HG03039 (cell line): Measurements from ENCODE around the gene RETREG1.
"Not testable (repeated sequence)": the region's sequence is repeated elsewhere in the genome, so short reads cannot be mapped to it uniquely, and the experiment has no call there.

ENCODE experiments used
- ATAC-seq: cut with Tn5 transposase; IDR thresholded peaks from one replicate; pipeline ENCODE4 v1.9.1; 2021; ENCODE audit warnings: mild to moderate bottlenecking, moderate library complexity; ENCODE audit not compliant: unreplicated experiment

Gene RETREG1

GRCh38 chr5:16617274-16617968 is 624 bp upstream of the RETREG1 start:
- no peak for ATAC-seq

DNA sequence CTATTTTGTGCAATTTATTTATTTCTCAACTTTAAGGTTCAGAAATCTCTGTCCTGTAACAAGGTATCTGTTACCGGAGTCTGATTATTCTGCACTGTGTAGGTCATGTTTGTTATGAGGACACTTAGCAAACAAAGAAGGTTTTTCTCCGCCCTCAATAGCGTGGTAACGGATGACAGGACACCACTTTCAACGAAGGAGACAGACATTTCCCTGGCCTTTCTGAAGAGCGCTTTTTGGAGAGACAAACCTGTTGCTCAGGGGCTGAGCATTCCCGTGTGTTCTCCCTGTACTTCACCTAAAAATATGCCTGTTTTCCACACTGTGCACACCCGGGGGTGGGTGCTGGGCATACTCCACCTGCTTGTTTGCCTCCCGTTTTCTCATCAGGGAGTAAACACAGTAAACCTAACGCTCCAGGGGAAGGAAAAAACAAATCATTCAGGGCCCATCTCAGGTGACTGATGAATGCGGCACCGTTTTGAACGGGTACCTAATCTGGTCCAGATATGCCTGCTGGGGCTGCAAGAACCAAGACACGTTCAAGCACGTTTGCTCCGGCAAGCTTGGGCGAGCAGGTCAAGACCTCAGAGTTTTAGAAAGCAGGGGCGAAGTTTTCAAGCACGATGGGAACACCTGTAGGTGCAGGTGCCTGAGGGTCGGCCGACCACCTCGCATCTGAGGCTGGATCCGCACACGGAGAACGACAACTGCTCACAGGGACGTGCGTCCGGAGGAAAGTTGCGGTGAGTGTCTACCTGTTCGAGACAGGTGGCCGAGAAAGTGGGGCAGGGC is 859 bp downstream of the RETREG1 start:
- no peak for ATAC-seq

GRCh38 chr5:16612007-16612406 is 4.8 kb downstream of the RETREG1 start:
- ATAC-seq = no peak

- ATAC-seq = not testable (repeated sequence)
These were observed 5.9 kb downstream of the RETREG1 start for GRCh38 chr5:16610896-16611295.

- no peak for ATAC-seq
These were observed 7.4 kb downstream of the RETREG1 start for GRCh38 chr5:16609412-16609811.

- ATAC-seq = no peak
These were observed 10.2 kb downstream of the RETREG1 start for GRCh38 chr5:16606628-16607027.

DNA sequence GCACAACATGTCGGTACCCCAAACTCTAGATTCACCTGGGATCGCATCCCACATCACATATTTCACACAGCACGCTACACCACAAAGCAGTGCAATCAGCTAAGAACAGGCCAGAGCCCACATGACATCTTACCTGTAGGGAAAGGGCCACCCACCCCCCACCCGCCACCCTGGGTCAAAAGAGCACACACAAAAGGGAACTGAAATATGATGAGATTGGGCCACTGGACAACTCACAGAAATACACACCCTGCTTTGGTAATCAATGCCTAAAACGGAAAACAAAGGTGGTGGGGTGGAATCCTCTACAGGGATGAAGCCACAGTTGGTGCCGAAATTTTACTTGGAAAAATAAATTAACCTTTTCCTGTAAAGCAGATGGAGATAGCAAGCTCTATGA is 13.1 kb downstream of the RETREG1 start:
- no peak for ATAC-seq

DNA sequence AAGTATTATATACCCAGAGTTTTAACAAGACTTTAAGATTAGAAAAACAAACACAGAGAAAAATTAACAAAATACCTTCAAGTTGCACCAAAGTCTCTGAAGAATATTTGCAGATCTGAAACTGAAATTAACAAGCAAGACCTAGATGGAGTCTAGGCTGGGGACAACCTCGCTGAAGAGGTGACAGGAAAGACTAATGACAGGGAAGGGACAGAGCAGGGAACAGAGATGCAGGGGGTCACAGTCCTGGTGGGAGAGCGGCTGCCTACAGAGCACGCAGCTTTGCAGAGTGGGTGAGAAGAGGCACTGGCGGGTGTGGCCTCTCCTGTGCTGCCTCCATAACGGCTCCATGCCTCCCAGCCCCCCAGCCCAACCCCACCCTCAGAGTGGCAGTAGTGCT is 13.5 kb downstream of the RETREG1 start:
- no peak for ATAC-seq

DNA sequence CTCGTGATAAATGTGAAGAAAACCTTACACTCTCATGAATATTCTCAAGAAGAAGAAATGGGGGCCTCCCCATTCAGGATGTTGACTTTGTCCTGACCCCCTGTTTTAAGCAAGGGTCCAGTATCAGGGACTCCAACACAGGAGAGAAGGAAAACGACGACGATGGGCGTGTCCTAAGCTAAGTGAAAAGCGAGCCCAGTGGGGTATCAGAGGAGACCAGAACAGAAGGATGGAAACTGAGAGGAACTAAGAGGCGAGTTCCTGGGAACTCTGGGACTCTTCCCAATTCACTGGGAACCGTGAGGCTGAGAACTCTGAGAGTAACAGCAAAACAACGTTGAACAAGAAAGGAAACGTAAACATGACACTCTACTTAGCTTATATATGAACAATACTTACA is 14.6 kb downstream of the RETREG1 start:
- no peak for ATAC-seq

DNA sequence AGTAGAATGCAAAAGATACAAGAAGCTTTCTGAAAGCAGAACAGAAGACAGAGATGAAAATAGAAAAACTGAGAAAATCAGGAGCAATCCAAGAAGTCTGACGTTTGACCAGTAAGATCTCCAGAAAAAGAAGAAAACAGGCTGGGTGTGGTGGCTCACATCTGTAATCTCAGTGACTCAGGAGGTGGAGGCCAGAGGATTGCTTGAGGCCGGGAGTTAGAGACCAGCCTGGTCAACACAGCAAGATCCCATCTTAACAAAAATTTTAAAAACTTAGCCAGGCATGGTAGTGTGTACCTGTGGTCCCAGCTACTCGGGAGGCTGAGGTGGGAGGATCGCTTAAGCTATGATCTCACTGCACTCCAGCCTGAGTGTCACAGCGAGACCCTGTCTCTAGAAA is 15.9 kb downstream of the RETREG1 start:
- ATAC-seq = no peak

DNA sequence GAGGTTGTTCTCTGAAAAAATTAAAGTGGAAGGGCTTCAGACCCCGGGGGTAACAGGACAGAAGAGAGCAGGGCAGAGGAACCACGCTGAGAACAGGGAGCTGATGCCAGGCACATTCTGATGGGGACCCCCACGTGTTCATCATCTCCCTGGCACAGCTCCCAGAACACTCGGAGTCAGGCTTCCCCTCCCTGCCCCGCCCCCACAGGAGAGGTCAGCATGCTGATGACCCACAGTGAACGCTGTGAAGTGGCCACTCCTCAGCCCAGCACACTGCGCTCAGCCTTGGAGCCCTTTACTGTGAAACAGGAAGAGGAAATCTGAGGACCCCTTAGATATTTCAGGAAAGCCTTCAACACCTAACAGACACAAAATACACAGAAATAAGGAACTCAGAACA is 16.4 kb downstream of the RETREG1 start:
- no peak for ATAC-seq

DNA sequence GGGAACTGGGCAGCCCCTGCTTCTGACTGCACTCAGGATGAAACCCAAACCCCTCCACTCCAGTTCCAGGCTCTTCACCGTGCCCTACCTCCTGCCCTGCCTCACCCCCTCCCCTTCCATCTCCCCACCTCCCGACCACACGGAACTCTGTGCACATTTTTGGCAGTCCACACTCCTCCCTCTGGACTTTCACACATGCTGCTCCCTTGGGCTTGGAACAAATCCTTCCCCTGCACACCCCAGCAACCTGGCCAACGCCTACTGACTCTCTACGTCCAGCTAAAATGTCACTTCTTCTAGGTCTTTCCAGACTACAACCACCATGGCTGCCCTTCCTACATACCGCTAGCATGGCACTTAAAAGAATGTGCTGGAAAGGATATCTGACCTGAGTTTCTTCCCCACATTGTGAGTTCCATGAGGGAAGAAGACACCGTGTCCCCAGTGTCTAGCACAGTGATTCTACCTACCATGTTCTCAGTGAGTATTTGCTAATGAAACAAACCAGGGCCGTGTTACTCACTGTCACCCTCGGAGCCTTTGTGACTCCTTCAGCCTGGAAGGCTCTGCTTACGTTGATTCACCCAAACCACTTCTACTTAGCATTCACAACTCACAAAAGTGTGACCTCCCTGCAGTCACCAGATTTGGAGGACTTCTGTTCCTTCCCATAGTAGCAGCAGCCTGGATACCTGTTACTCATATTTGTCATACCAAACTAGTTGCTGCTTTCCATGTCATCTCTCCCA is 18.7 kb downstream of the RETREG1 start:
- no peak for ATAC-seq

GRCh38 chr5:16596581-16596940 is 20.2 kb downstream of the RETREG1 start:
- ATAC-seq = no peak

- no peak for ATAC-seq
These were observed 20.8 kb downstream of the RETREG1 start for GRCh38 chr5:16595881-16596580.

DNA sequence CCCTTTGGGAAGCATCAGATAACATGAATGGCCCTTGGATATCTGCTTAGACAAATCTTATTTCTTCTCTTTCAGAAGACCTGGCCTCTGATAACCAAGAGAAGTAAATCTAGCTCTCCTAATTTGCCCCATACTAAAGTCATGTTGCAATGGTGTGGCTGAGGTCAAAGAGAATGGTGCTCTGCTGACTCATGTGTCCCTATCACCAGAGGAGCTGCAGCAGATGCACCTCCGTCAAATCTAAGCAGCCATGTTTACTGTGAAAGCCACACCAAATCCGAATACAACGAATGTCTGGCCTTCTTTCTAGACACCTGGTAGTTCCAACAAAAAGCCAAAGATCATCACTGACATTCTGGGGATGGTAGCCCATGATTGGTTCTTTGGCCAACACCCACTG is 23.2 kb downstream of the RETREG1 start:
- ATAC-seq = no peak

DNA sequence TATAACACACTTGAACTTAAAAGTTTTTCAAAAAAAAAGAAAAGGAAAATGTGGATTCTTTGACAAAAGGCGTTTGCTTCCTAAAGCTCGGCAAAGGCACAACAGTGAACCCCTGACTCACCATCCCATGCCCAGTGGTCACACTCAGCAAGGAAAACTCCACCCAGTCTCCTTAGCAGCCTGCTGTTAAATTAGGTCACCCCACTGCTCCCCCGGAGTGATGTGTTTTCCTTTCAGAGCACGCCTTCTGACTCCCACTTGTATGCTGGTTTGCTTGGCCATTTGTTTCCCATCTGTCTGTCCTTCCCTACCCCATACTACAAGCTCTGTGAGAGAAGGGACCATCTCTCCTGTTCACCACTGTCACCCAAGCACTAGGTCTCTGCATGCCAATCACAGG is 23.8 kb downstream of the RETREG1 start:
- ATAC-seq = no peak

DNA sequence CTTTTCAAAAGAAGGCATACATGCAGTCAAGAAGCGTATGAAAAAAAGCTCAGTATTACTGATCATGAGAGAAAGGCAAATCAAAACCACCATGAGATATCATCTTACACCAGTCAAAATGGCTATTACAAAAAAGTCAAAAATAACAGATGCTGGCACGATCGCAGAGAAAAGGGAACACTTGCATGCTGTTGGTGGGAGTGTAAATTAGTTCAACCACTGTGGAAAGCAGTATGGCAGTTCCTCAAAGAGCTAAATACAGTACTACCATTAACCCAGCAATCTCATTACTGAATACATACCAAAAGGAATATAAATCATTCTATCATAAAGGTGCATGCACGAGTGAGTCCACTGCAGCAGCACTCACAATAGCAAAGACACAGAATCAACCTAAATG is 24.5 kb downstream of the RETREG1 start:
- no peak for ATAC-seq

GRCh38 chr5:16590685-16591084 is 26.1 kb downstream of the RETREG1 start:
- no peak for ATAC-seq

GRCh38 chr5:16589658-16590057 is 27.1 kb downstream of the RETREG1 start:
- no peak for ATAC-seq

- ATAC-seq = no peak
These were observed 28.2 kb downstream of the RETREG1 start for GRCh38 chr5:16588434-16589214.
